Measurements from ENCODE around the gene ACSM6.

Gene ACSM6

GRCh38 chr10:95273393-95274312 lies 79.6 kb downstream of the ACSM6 start:
- peak; percentile 99 for DNase-seq (ENCODE audit: low read depth)

- peak; percentile 72 for DNase-seq (ENCODE audit: low read depth)
These were observed 81.8 kb downstream of the ACSM6 start for GRCh38 chr10:95275726-95276366.

- DNase-seq (ENCODE audit: low read depth), result peak; percentile 16
These were observed 82.5 kb downstream of the ACSM6 start for GRCh38 chr10:95276367-95277200.

- no peak for DNase-seq (ENCODE audit: low read depth)
These were observed 83.1 kb downstream of the ACSM6 start for GRCh38 chr10:95277201-95277570.

GRCh38 chr10:95277614-95278013 lies 83.6 kb downstream of the ACSM6 start:
- no peak for DNase-seq (ENCODE audit: low read depth)

Measured in EH (cell line).